OCI-LY1 (cell line): ENCODE results near the gene HYAL2.
A peak's percentile ranks its signal among the peaks of the same experiment; 100 is the strongest.

Source experiments
- H2AFZ ChIP-seq: fragments of 200-600 bp; sonication (generic), shearing (Covaris generic); 2 replicates; pipeline ENCODE4 v1.6.0; 2014; ENCODE audit warnings: antibody characterized with exemption, mild to moderate bottlenecking, low read length
- H3F3A ChIP-seq: fragments of 200-600 bp; sonication (generic), shearing (Covaris generic); 2 replicates; pipeline ENCODE4 v1.6.0; 2014; ENCODE audit warnings: mild to moderate bottlenecking, antibody characterized with exemption, low read length, moderate library complexity; ENCODE audit not compliant: insufficient read depth
- H3K27ac ChIP-seq: fragments of 200-600 bp; sonication (generic); 2 replicates; pipeline ENCODE4 v1.5.1; 2014; ENCODE audit warnings: low read length, mixed run types, mild to moderate bottlenecking, low read depth; ENCODE audit not compliant: poor library complexity, severe bottlenecking
- H3K27me3 ChIP-seq: fragments of 200-600 bp; sonication (generic); 2 replicates; pipeline ENCODE4 v1.6.0; 2014; ENCODE audit warnings: antibody characterized with exemption, mild to moderate bottlenecking, low read length, moderate library complexity; ENCODE audit not compliant: insufficient read depth
- H3K36me3 ChIP-seq: fragments of 200-600 bp; sonication (generic); 2 replicates; pipeline ENCODE4 v1.6.1; 2014; ENCODE audit warnings: mild to moderate bottlenecking, antibody characterized with exemption, low read length, moderate library complexity, mixed read lengths; ENCODE audit not compliant: insufficient read depth
- H3K4me1 ChIP-seq: fragments of 200-600 bp; sonication (generic); 2 replicates; pipeline ENCODE4 v1.5.1; 2014; ENCODE audit warnings: mild to moderate bottlenecking, low read length, moderate library complexity; ENCODE audit not compliant: insufficient read depth, severe bottlenecking
- H3K4me2 ChIP-seq: fragments of 200-600 bp; sonication (generic), shearing (Covaris generic); 2 replicates; pipeline ENCODE4 v1.6.1; 2014; ENCODE audit warnings: low read length
- H3K4me3 ChIP-seq: fragments of 200-600 bp; sonication (generic); 2 replicates; pipeline ENCODE4 v1.5.1; 2014; ENCODE audit warnings: low read length, low read depth, mild to moderate bottlenecking, mixed read lengths; ENCODE audit not compliant: poor library complexity, severe bottlenecking
- H3K79me2 ChIP-seq: fragments of 200-600 bp; shearing (Covaris generic); 2 replicates; pipeline ENCODE4 v1.6.1; 2016; ENCODE audit warnings: mixed run types, low read length, mixed read lengths; ENCODE audit not compliant: insufficient read depth
- H3K9ac ChIP-seq: fragments of 200-600 bp; sonication (generic), shearing (Covaris generic); 2 replicates; pipeline ENCODE4 v1.6.1; 2014; ENCODE audit warnings: mild to moderate bottlenecking, low read length, mixed read lengths
- H3K9me2 ChIP-seq: fragments of 200-600 bp; sonication (generic), shearing (Covaris generic); 2 replicates; pipeline ENCODE4 v1.6.1; 2014; ENCODE audit warnings: low read depth, mild to moderate bottlenecking, low read length, mixed read lengths
- H3K9me3 ChIP-seq: fragments of 200-600 bp; shearing (Covaris generic); 2 replicates; pipeline ENCODE4 v1.6.1; 2014; ENCODE audit warnings: low read length, mixed read lengths
- H4K20me1 ChIP-seq: fragments of 200-600 bp; sonication (generic), shearing (Covaris generic); 2 replicates; pipeline ENCODE4 v1.6.0; 2016; ENCODE audit warnings: mild to moderate bottlenecking, low read length; ENCODE audit not compliant: insufficient read depth
- CTCF ChIP-seq: fragments of 200-600 bp; sonication (generic), shearing (Covaris generic); IDR thresholded peaks from 2 replicates; pipeline ENCODE4 v1.5.1; 2017; ENCODE audit warnings: mild to moderate bottlenecking, antibody characterized with exemption, low read length, moderate library complexity, mixed read lengths
- EZH2 ChIP-seq: fragments of 200-600 bp; sonication (generic), shearing (Covaris generic); IDR thresholded peaks from 2 replicates; pipeline ENCODE4 v1.8.0; 2017; ENCODE audit warnings: borderline replicate concordance, mixed run types, mild to moderate bottlenecking, antibody characterized with exemption, low read length, moderate library complexity, mixed read lengths

HYAL2 gene

GRCh38 chr3:50369012-50369670 is 46.6 kb upstream of the HYAL2 start:
- no peaks in the 10 kb centered on the region for H4K20me1 ChIP-seq
- no peaks in the 10 kb centered on the region for H3K36me3 ChIP-seq
- no peak overlapping the region for H2AFZ ChIP-seq
- H3K79me2 ChIP-seq, result no peaks in the 10 kb centered on the region
- TF ChIP-seq EZH2 (no peak), CTCF (no peak)
- no peak overlapping the region for H3K9ac ChIP-seq
- H3K4me3 ChIP-seq, result no peak overlapping the region
- H3K9me2 ChIP-seq, result no peaks in the 10 kb centered on the region
- H3K27me3 ChIP-seq, result peaks cover 11% of the 10 kb centered on the region
- H3K9me3 ChIP-seq, result no peaks in the 10 kb centered on the region
- H3K27ac ChIP-seq, result no peak overlapping the region
- H3K4me1 ChIP-seq, result peaks cover 11% of the 10 kb centered on the region
- no peaks in the 10 kb centered on the region for H3F3A ChIP-seq
- no peak overlapping the region for H3K4me2 ChIP-seq

DNA sequence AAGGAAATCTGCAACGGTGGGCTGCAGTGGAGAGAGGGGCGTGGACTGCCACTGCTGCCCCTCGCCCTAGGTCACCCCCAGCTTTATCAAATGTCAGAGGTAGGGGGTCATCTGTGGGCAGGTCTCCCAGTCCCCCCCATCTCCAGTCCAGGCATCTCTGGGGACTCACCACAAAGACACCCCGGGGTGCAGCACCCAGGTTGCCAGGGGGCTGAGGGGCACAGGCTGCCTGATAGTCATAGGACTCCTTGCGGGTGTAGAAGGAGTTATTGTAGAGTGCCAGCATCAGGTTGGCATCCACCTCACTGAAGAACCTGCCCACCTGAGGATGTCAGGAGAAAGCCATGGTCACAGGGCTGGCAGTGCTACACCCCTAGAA is 43.3 kb upstream of the HYAL2 start:
- Histone ChIP-seq H3K9ac (peak overlapping the region; percentile 69), H3K4me3 (peak overlapping the region; percentile 66), H2AFZ (no peak overlapping the region)

DNA sequence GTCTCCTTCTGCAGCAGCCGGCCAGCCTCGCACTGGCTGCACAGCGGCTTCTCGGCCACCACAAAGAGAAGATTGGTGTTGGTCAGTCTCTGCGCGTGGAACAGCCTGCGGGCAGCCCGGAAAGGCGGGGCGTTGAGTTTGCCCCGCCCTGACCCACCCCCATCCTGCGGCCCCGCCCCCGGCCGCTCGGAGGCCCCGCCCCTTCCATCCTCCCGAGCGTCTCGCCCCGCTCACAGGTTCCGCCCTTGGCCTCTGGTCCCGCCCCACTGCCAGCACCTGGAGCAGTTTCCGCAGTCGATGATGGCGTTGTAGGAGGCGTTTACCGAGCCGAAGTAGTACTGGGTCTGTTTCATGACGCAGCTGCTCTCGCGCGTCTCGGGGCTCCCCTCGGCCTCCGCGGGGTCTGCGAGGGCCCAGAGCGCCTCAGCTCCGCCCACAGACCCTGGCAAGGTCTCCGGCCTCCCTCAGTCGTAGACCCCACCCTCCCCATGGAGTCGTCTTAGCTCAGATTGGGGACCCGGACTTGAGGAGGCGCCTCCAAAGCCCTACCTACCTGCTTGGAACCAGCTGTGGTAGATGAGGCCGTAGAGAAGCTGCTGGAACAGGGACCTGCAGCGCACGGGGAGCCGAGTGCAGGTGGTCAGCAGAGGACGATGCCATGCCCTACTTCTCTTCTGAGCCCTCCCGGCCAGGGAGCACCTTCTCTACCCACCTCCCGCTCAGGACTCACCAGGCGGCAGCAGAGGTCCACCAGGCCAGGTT is 42.7 kb upstream of the HYAL2 start:
- Histone ChIP-seq H4K20me1 (no peaks in the 10 kb centered on the region), H2AFZ (no peak overlapping the region), H3K4me3 (peak overlapping the region; percentile 66), H3K79me2 (no peaks in the 10 kb centered on the region), H3K4me2 (peak overlapping the region; percentile 97), H3K9me2 (no peaks in the 10 kb centered on the region), H3K27ac (no peak overlapping the region), H3K36me3 (no peaks in the 10 kb centered on the region), H3K27me3 (peaks cover 6% of the 10 kb centered on the region), H3K9me3 (no peaks in the 10 kb centered on the region), H3K9ac (peak overlapping the region; percentile 69), H3F3A (no peaks in the 10 kb centered on the region), H3K4me1 (peaks cover 11% of the 10 kb centered on the region)
- TF ChIP-seq CTCF (peak; percentile 18; the same call in 1 of the 2 replicates), EZH2 (no peak)

More for the DNA sequence above, 43.3 kb upstream of the HYAL2 start:
- H3F3A ChIP-seq, result no peaks in the 10 kb centered on the region
- H3K36me3 ChIP-seq, result no peaks in the 10 kb centered on the region
- no peaks in the 10 kb centered on the region for H3K79me2 ChIP-seq
- H3K27ac ChIP-seq, result no peak overlapping the region
- H3K9me3 ChIP-seq, result no peaks in the 10 kb centered on the region
- H3K9me2 ChIP-seq, result no peaks in the 10 kb centered on the region
- no peaks in the 10 kb centered on the region for H4K20me1 ChIP-seq
- no peak for TF ChIP-seq EZH2
- no peak for TF ChIP-seq CTCF
- H3K4me2 ChIP-seq, result peak overlapping the region; percentile 97
- peaks cover 8% of the 10 kb centered on the region for H3K27me3 ChIP-seq
- H3K4me1 ChIP-seq, result peaks cover 11% of the 10 kb centered on the region
